Common myeloid progenitor, CD34-positive (primary cell): ENCODE results near the gene KCNIP4.

ENCODE experiments used
- CTCF ChIA-PET: fragments of 350-600 bp; sonication (Branson Sonifier 250); formaldehyde crosslinking; loops from one replicate; lab custom pipeline; 2021; ENCODE audit warnings: antibody characterized with exemption; lab: Charles Lee
- POLR2A ChIA-PET: fragments of 350-600 bp; sonication (Branson Sonifier 250); formaldehyde crosslinking; loops from one replicate; lab custom pipeline; 2021; ENCODE audit warnings: antibody characterized with exemption; lab: Charles Lee
- DNase-seq, 3 donors: peaks; one replicate each; pipeline versions ENCODE4 v3.0.0 to v3.0.0-alpha.2; 2013
- H3K27ac ChIP-seq, 2 experiments: 1 replicate in 1 of 2; 2 replicates in 1 of 2; pipeline ENCODE4 v1.7.0; 2013; ENCODE audit warnings: inconsistent platforms in 2 of 2, low read length in 2 of 2, mild to moderate bottlenecking in 2 of 2, low read depth in 1 of 2, moderate library complexity in 1 of 2; ENCODE audit not compliant: severe bottlenecking in 2 of 2, insufficient read depth in 1 of 2, poor library complexity in 1 of 2
- H3K27me3 ChIP-seq, 5 experiments: replicated peaks in 2 of 5; 1 replicate in 3 of 5; 2 replicates in 2 of 5; pipeline versions ENCODE4 v1.6.1 to v1.7.0; 2013; ENCODE audit warnings: low read length in 4 of 5, mild to moderate bottlenecking in 2 of 5, moderate library complexity in 2 of 5, inconsistent platforms in 1 of 5; ENCODE audit not compliant: insufficient read depth in 5 of 5, control insufficient read depth in 4 of 5
- H3K36me3 ChIP-seq, 4 experiments: 1 replicate in 2 of 4; 2 replicates in 2 of 4; pipeline versions ENCODE4 v1.6.1 to v1.7.0; 2013; ENCODE audit warnings: low read length in 3 of 4, control low read depth in 1 of 4, mild to moderate bottlenecking in 1 of 4; ENCODE audit not compliant: control insufficient read depth in 4 of 4, insufficient read depth in 4 of 4
- H3K4me1 ChIP-seq, 4 experiments: 1 replicate in 3 of 4; 2 replicates in 1 of 4; pipeline versions ENCODE4 v1.6.1 to v1.7.1; 2013; ENCODE audit warnings: low read length in 3 of 4, mild to moderate bottlenecking in 3 of 4, control low read depth in 1 of 4, inconsistent platforms in 1 of 4, moderate library complexity in 1 of 4; ENCODE audit not compliant: control insufficient read depth in 4 of 4, insufficient read depth in 4 of 4; ENCODE audit errors: control extremely low read depth in 1 of 4
- H3K4me3 ChIP-seq, 7 experiments: 1 replicate in 4 of 7; 2 replicates in 3 of 7; pipeline versions ENCODE4 v1.5.1 to v1.7.0; 2013; ENCODE audit warnings: mild to moderate bottlenecking in 7 of 7, low read length in 6 of 7, moderate library complexity in 6 of 7, inconsistent platforms in 2 of 7, low read depth in 2 of 7, control low read depth in 1 of 7; ENCODE audit not compliant: insufficient read depth in 4 of 7, control insufficient read depth in 1 of 7; ENCODE audit errors: extremely low read depth in 1 of 7
- H3K9me3 ChIP-seq, 5 experiments: 1 replicate in 4 of 5; 2 replicates in 1 of 5; pipeline versions ENCODE4 v1.6.1 to v1.7.1; 2013; ENCODE audit warnings: low read length in 4 of 5, mild to moderate bottlenecking in 2 of 5, inconsistent platforms in 1 of 5, low read depth in 1 of 5, moderate library complexity in 1 of 5; ENCODE audit not compliant: control insufficient read depth in 4 of 5, insufficient read depth in 2 of 5; ENCODE audit errors: control extremely low read depth in 1 of 5
- WGBS: methylation state at CpG from one replicate; pipeline ENCODE4 v1.1.5; 2013; ENCODE audit not compliant: insufficient coverage; 5-methylcytosine and 5-hydroxymethylcytosine counted together

Gene KCNIP4

DNA sequence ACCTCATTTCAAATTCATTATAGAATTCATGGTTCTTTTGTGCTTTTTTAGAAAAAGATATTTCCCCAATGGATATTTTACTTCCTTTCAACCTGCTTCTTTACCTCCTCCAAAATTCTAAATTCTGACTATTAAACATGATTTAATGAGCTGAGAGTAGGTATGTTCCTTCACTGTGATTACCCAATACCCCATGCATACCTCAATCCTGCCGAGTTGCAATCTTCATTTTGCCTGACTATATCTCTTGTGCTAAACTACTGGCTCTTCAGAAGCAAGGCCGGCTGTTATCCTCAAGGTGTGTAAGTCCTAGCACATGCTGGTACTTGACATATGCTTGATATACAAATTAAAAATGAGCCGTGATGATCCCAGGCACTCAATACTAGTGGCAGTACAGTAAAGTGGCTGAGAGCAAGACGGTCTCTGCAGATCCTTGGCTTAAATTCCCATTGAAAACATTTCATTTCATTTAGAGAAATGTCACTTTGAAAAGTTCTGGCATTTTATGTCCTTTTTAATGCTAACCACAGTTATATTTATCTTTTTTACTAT lies 320.4 kb downstream of the KCNIP4 start:
- no peak for DNase-seq
- no peaks in the 10 kb centered on the region for H3K36me3 ChIP-seq
- H3K4me3 ChIP-seq, result no peak overlapping the region
- ChIA-PET POLR2A (no interaction called here), CTCF (no interaction called here)
- no peaks in the 10 kb centered on the region for H3K9me3 ChIP-seq
- no peak overlapping the region for H3K27ac ChIP-seq
- H3K27me3 ChIP-seq, result no peaks in the 10 kb centered on the region
- H3K4me1 ChIP-seq, result no peaks in the 10 kb centered on the region
- 86% methylated on average over 3 of the region's 4 CpGs for WGBS

DNA sequence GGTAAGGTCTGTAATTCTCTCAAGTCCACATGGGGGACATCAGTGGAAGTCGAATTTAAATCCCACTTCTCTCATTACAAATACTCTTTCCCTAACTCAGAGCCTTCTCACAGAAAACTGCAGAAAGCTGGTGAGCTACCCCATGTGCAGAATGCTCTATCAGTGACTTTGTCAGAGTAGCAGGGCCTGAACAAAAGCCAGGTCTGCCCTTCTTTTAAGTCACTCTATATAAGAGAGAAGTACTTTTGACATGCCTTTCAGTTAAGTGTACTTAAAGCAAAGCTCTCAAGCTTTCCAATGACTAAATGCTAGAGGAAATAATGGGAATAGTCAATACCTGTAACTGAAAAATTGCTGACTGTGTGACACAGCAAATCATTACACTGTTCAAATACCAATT lies 323.1 kb downstream of the KCNIP4 start:
- ChIA-PET POLR2A (no interaction called here), CTCF (no interaction called here)
- Histone ChIP-seq H3K36me3 (no peaks in the 10 kb centered on the region), H3K27me3 (no peaks in the 10 kb centered on the region), H3K4me1 (no peaks in the 10 kb centered on the region), H3K4me3 (no peak overlapping the region), H3K27ac (no peak overlapping the region), H3K9me3 (no peaks in the 10 kb centered on the region)
- no CpG with 5 or more reads among the region's 1 CpG for WGBS
- no peak for DNase-seq

DNA sequence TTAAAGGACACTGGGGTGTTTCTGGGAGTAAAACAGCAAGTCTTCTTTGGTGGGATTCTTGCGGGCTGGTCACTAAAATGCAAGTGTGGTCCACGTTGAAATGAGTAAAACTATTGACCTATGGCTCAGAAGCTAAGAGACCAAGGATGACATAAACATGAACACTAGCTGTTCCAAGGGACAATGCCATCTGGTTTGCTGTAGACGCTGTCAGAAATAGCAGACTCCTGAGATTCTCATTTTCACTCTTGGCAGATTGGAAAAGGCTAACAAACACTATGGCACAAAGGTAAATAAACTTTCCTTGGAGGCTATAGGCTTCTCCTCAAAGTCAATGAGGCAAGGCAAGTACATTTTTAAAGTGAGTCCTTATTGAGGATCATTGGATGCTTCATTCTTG lies 343.6 kb downstream of the KCNIP4 start:
- Histone ChIP-seq H3K4me3 (no peak overlapping the region), H3K4me1 (no peaks in the 10 kb centered on the region), H3K36me3 (no peaks in the 10 kb centered on the region), H3K9me3 (no peaks in the 10 kb centered on the region), H3K27ac (no peak overlapping the region), H3K27me3 (no peaks in the 10 kb centered on the region)
- DNase-seq, result no peak
- CTCF ChIA-PET, result no interaction called here
- POLR2A ChIA-PET, result no interaction called here
- WGBS, result 96% methylated on average over 3 of the region's 3 CpGs

GRCh38 chr4:21596521-21596920 lies 352.1 kb downstream of the KCNIP4 start:
- Histone ChIP-seq H3K4me1 (no peaks in the 10 kb centered on the region), H3K27me3 (no peaks in the 10 kb centered on the region), H3K9me3 (no peaks in the 10 kb centered on the region), H3K27ac (no peak overlapping the region), H3K4me3 (no peak overlapping the region), H3K36me3 (no peaks in the 10 kb centered on the region)
- ChIA-PET POLR2A (no interaction called here), CTCF (no interaction called here)
- DNase-seq, result no peak
- 94% methylated on average over 3 of the region's 5 CpGs for WGBS

DNA sequence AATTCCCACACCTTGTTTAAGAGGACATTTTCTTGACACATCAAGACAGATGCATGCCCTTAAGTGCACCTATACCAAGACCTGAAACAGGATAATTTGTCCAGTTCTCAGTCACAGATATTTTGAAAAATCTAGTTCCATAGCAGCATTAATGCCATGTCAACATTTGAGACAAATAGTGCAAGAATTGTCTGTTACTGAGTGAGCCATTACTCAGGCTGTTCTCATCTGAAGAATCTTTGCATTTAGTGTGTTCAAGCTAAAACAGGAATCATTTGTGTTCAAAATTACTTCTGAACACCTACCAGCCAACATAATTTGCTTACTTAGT lies 354.9 kb downstream of the KCNIP4 start:
- CTCF ChIA-PET, result no interaction called here
- no peaks in the 10 kb centered on the region for H3K9me3 ChIP-seq
- H3K27ac ChIP-seq, result no peak overlapping the region
- H3K27me3 ChIP-seq, result no peaks in the 10 kb centered on the region
- no peak overlapping the region for H3K4me3 ChIP-seq
- no peak for DNase-seq
- H3K4me1 ChIP-seq, result no peaks in the 10 kb centered on the region
- H3K36me3 ChIP-seq, result no peaks in the 10 kb centered on the region
- POLR2A ChIA-PET, result no interaction called here

DNA sequence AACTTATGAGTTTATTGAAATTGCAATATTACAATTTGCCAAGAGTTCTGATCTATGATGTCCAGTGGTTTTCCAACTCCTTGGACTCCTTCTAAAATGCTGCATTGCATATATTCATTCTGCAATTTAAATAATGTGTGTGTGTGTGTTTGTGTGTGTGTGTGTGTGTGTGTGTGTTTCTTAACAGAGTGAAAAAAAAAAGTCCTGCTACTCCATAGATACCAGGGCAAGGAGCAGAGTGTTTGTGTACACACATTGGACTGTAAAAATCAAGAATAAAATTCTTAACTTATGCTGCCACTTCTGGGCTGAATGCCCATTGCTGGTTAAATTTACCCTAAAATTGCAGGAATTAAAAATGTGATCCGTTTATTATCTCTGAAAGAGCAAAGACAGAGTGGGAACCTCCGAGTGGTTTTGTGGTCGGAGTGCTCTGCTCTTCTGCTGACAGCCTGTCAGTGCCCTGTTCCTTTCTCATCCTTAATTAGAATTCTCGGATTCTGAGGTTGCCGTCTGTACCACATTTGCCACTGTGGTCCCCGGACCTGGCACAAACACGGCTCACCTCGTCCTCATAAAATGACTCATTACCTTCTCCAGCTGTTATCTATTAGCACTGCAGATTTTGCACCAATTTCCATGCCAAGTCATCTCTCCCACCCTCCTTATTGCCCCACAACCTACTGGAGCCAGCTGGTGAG lies 355.5 kb downstream of the KCNIP4 start:
- no peak for DNase-seq
- no peak overlapping the region for H3K4me3 ChIP-seq
- H3K27me3 ChIP-seq, result no peaks in the 10 kb centered on the region
- WGBS, result 82% methylated on average over 8 of the region's 8 CpGs
- no peak overlapping the region for H3K27ac ChIP-seq
- CTCF ChIA-PET, result no interaction called here
- POLR2A ChIA-PET, result no interaction called here
- H3K36me3 ChIP-seq, result no peaks in the 10 kb centered on the region
- H3K9me3 ChIP-seq, result no peaks in the 10 kb centered on the region
- H3K4me1 ChIP-seq, result no peaks in the 10 kb centered on the region

DNA sequence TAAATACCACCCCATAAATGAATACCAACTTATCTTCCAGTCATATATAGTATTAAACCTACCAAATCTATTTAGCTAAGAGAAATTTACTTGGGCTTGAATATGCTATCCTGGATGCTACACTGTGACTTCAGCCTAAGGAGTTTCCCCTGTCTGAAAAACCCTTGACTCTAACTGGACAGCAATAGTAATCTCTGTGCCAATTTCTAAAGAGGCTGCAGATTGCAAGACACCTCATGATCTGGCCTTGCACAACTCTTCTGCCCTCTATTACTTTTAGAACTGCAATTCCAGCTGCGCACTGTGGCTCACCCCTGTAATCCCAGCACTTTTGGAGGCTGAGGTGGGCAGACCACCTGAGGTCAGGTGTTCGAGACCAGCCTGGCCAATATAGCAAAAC lies 371.5 kb downstream of the KCNIP4 start:
- WGBS, result 97% methylated on average over 2 of the region's 2 CpGs
- no peaks in the 10 kb centered on the region for H3K36me3 ChIP-seq
- H3K4me1 ChIP-seq, result no peaks in the 10 kb centered on the region
- ChIA-PET CTCF (no interaction called here), POLR2A (no interaction called here)
- no peaks in the 10 kb centered on the region for H3K9me3 ChIP-seq
- no peak overlapping the region for H3K27ac ChIP-seq
- no peak for DNase-seq
- no peak overlapping the region for H3K4me3 ChIP-seq
- no peaks in the 10 kb centered on the region for H3K27me3 ChIP-seq
